ENCODE data around the gene MB.

GRCh38 chr22:35651085-35651484, 34.0 kb upstream of the MB start:
- TF ChIP-seq CTCF (IDR thresholded peaks at IDR 0.05) = no peak
- no peak for TF ChIP-seq POLR2A (IDR thresholded peaks at IDR 0.05)

Data from testis (tissue), 2 donors.